LNCaP clone FGC (cell line): Measurements from ENCODE around the gene LEPROT.

Source experiments
- DNase-seq: peaks from one replicate; pipeline ENCODE4 v3.0.0-alpha.2; 2011; ENCODE audit warnings: low read depth
- H3K4me3 ChIP-seq: 2 replicates; pipeline ENCODE4 v1.5.1; 2011; ENCODE audit warnings: mild to moderate bottlenecking, low read depth, low read length, control low read depth
- TF ChIP-seq, protein P1 (sequence below): IDR thresholded peaks from 2 replicates; pipeline ENCODE4 v1.5.1; 2012; ENCODE audit warnings: mild to moderate bottlenecking; ENCODE audit not compliant: control insufficient read depth, insufficient read depth; ENCODE audit errors: extremely low read depth

LEPROT gene

DNA sequence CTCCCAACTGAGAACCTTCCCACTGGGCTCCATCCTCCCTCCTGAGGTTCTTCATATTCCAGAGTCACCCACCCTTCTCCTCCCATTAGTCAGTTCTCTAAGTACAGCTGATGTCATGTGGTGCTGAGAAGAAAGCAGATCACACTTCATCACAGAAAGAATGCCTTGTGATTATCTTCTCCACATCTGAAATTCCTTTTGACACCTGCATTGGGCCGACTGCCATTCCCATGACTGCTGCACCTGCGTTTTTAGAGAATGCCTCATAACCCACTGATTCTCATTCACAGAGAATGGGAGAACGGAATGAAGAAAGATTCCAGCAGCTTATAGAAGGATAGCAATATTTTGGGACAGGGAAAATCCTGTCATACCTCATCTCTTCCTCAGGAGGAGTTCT, 14.3 kb downstream of the LEPROT start:
- DNase-seq = no peak
- TF ChIP-seq, protein P1, sequence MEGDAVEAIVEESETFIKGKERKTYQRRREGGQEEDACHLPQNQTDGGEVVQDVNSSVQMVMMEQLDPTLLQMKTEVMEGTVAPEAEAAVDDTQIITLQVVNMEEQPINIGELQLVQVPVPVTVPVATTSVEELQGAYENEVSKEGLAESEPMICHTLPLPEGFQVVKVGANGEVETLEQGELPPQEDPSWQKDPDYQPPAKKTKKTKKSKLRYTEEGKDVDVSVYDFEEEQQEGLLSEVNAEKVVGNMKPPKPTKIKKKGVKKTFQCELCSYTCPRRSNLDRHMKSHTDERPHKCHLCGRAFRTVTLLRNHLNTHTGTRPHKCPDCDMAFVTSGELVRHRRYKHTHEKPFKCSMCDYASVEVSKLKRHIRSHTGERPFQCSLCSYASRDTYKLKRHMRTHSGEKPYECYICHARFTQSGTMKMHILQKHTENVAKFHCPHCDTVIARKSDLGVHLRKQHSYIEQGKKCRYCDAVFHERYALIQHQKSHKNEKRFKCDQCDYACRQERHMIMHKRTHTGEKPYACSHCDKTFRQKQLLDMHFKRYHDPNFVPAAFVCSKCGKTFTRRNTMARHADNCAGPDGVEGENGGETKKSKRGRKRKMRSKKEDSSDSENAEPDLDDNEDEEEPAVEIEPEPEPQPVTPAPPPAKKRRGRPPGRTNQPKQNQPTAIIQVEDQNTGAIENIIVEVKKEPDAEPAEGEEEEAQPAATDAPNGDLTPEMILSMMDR = no peak
- no peak overlapping the region for H3K4me3 ChIP-seq

DNA sequence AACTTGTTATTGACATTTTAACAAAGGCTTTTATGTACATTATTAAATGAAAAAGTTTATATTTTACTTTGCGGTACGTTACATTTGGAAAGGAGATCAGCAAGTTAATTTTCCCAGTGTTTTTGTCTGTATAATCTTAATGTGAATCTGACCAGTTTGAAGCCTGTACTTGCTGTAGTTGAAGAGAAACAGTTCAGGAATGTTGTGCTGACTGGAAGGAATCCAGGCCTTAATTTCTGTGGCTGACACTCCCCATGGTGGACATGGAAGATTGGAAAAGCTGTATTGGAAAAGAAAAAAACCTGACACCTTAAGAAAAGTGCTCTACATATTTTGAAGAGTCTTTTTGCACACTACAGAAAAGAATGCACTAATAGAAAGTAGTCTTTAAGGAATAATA, 15.5 kb downstream of the LEPROT start:
- TF ChIP-seq, protein P1 = no peak
- DNase-seq = no peak

DNA sequence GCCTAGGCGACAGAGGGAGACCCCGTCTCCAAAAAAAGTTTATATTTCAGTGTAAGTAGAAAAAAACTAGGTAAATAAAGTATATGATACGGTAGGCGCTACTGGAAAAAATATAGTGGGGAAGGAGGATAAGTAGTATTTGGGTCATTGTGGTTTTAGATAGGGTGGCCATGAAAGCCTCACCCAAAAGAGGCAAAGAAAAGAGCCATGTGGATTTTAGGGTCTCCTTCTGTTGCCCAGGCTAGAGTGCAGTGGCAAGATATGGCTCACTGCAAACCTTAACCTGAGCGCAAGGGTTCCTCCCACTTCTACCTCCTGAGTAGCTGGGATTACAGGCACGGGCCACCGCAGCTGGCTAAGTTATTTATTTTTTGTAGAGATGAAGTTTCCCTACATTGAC, 17.1 kb downstream of the LEPROT start:
- TF ChIP-seq, protein P1 = no peak
- H3K4me3 ChIP-seq = no peak overlapping the region
- no peak for DNase-seq

More for the DNA sequence above, 15.5 kb downstream of the LEPROT start:
- H3K4me3 ChIP-seq = no peak overlapping the region

DNA sequence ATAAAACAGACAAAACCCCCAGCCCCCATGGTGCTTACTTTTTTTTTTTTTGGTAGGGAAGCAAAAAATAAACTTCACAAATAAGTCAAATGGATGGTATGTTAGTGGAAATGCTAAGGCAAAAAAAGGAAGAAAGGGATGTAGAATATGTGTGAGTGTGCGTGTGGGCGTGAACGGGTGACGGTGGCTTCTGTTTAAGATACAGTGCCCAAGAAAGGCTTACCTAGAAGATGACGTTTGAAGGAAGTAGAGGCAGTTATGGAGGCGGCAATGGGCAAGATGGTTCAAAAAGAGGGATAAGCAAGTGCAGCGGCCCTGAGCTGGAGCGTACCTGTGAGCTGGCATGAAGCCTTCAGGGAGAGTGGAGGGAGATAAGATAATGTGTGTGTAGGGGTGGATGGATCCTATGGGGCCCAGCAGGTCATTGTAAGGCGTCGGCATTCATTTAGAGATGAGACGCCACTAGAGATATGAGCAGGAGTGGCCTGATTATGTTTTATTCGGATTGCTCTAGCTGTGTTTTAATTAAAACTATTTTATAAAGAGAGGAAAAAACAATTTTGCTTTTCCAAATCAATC, 19.9 kb downstream of the LEPROT start:
- TF ChIP-seq, protein P1 = no peak
- H3K4me3 ChIP-seq = no peak overlapping the region
- DNase-seq = no peak

DNA sequence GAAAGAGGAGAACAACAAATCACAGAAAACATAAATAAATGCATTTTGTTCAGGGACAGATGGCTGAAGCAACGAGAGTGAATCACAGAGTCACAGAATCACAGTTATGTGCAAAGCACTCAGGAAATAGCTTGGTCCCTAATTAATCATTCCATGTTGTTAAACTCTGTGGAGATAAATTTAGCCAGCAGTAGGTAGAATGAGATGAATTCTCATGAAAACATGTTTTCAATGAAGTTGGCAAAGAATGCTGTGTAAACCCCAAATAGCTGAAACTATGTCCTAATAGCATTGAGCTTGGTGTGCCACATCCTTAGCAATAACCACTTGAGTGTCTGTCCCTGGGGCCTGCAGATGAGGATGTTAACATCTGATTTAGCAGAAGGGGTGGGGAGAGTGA, 20.4 kb downstream of the LEPROT start:
- H3K4me3 ChIP-seq = no peak overlapping the region
- TF ChIP-seq, protein P1 = no peak
- DNase-seq = no peak

DNA sequence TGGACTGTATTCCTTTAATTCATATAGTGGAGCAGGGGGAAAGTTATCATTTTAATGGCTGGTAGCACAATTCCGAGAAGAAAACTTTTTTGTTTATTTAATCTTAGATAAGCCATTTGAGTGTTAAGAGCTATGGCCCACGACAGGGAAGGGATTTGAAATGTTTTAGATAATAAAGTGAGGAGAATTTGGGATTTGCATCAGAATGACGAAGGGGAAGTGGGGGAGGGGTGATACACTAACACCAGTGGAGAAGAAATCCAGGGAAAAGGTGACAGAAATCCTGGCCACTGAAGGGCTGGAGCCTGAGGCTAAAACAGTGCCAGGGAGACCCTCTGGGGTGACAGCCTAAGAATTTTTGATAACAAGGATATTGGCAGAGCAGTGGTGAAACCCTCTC, 21.0 kb downstream of the LEPROT start:
- H3K4me3 ChIP-seq = no peak overlapping the region
- DNase-seq = no peak
- TF ChIP-seq, protein P1 = no peak

DNA sequence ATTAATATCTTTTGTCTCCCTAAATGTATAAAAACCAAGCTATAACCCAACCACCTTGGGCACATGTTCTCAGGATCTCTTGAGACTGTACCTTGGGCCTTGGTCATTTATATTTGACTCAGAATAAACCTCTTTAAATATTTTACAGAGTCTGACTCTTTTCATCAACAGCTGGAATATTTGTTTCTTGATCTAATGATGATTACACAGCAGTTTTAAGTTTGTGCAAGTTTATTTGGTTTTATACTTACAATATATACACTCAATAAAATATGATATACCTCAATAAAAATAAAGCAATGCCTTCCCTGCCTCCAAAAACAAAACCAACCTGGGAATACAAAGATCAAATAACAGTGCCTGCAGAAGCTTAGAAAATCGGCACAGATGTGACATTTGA, 22.0 kb downstream of the LEPROT start:
- TF ChIP-seq, protein P1 = no peak
- H3K4me3 ChIP-seq = no peak overlapping the region
- no peak for DNase-seq
